ENCODE measurements around the gene PDS5A.

- no peak for TF ChIP-seq U2AF2 (optimal IDR thresholded peaks at IDR 0.05; ENCODE audit: low read depth, low read length)
- TF ChIP-seq MEF2A (IDR thresholded peaks at IDR 0.05; ENCODE audit: control insufficient read depth, low read depth, low read length) = no peak
- no peak for TF ChIP-seq SP1 (CRISPR knock-in tag; IDR thresholded peaks at IDR 0.05)
These were observed 72.1 kb downstream of the PDS5A start for GRCh38 chr4:39905656-39906055.

Data from K562 (cell line).